Caco-2 (cell line): ENCODE data around the gene TFDP3. TPM values are rescaled to one million over a fixed set of nuclear protein-coding genes. Genes with fewer than 3 reads are reported as not detected.

Experiments used
- Bru-seq: library from RNA; stranded (reverse); fragments of 400-500 nt; gene quantifications from one replicate; lab custom pipeline; 2021; lab: Mats Ljungman, UMichigan
- BruChase-seq, 2 experiments: library from RNA; stranded (reverse); fragments of 400-500 nt; gene quantifications; one replicate each; lab custom pipeline; 2021; lab: Mats Ljungman, UMichigan
- BruUV-seq: library from RNA; stranded (reverse); fragments of 400-500 nt; replicated peaks from 2 replicates; lab custom pipeline; 2021; lab: Mats Ljungman, UMichigan
- CTCF ChIA-PET: fragments of 300-600 bp; sonication (Branson Sonifier 250); formaldehyde crosslinking; loops from one replicate; lab custom pipeline; 2022; ENCODE audit warnings: antibody characterized with exemption; lab: Charles Lee
- POLR2A ChIA-PET: fragments of 300-600 bp; sonication (Branson Sonifier 250); formaldehyde crosslinking; loops from one replicate; lab custom pipeline; 2022; ENCODE audit warnings: antibody characterized with exemption; lab: Charles Lee
- DNase-seq, 2 experiments: peaks; one replicate each; pipeline versions ENCODE4 v3.0.0 to v3.0.0-alpha.2; 2020 to 2022
- H3K27me3 ChIP-seq: replicated peaks from 2 replicates; pipeline ENCODE4 v1.6.0; 2011; ENCODE audit warnings: low read length; ENCODE audit not compliant: control insufficient read depth, insufficient read depth
- H3K36me3 ChIP-seq: 2 replicates; pipeline ENCODE4 v1.5.1; 2011; ENCODE audit warnings: low read length; ENCODE audit not compliant: control insufficient read depth, insufficient read depth
- H3K4me1 ChIP-seq: fragments of 250-450 bp; sonication (Bioruptor Pico); 2 replicates; pipeline ENCODE4 v1.5.1; 2020; ENCODE audit warnings: mild to moderate bottlenecking
- H3K4me3 ChIP-seq: 2 replicates; pipeline ENCODE4 v1.5.1; 2011; ENCODE audit warnings: low read depth, mild to moderate bottlenecking, control low read depth, low read length
- H3K9me3 ChIP-seq: fragments of 250-450 bp; sonication (Bioruptor Pico); 2 replicates; pipeline ENCODE4 v1.5.1; 2020; ENCODE audit warnings: mild to moderate bottlenecking, moderate library complexity
- H3K27ac Mint-ChIP-seq: one replicate; pipeline ENCODE4 v1.8.0; 2022; ENCODE audit warnings: mixed read lengths; ENCODE audit not compliant: unreplicated experiment
- H3K27me3 Mint-ChIP-seq: one replicate; pipeline ENCODE4 v1.8.0; 2022; ENCODE audit warnings: mixed read lengths; ENCODE audit not compliant: insufficient read depth, unreplicated experiment
- H3K36me3 Mint-ChIP-seq: one replicate; pipeline ENCODE4 v1.8.0; 2022; ENCODE audit warnings: mild to moderate bottlenecking, mixed read lengths; ENCODE audit not compliant: insufficient read depth, unreplicated experiment
- H3K4me1 Mint-ChIP-seq: one replicate; pipeline ENCODE4 v1.8.0; 2022; ENCODE audit warnings: low read depth, mixed read lengths; ENCODE audit not compliant: unreplicated experiment
- H3K4me3 Mint-ChIP-seq: one replicate; pipeline ENCODE4 v1.8.0; 2022; ENCODE audit warnings: mild to moderate bottlenecking, moderate library complexity, mixed read lengths; ENCODE audit not compliant: unreplicated experiment
- H3K9me3 Mint-ChIP-seq: one replicate; pipeline ENCODE4 v1.8.0; 2022; ENCODE audit warnings: mixed read lengths; ENCODE audit not compliant: unreplicated experiment
- intact Hi-C: fragments of 100-400 bp; cut with micrococcal nuclease; formaldehyde crosslinking; loops from one replicate; pipeline ENCODE4 v1.10.0; 2022; ENCODE audit not compliant: unreplicated experiment
- long read RNA-seq: library from polyadenylated mRNA; stranded (forward); transcript quantifications from one replicate; pipeline ENCODE4 v2.0.0, GENCODE V29; 2022
- total RNA-seq: library from RNA; stranded (reverse); gene quantifications from 2 replicates; pipeline ENCODE4 v1.2.3, GENCODE V29; 2022
- TF ChIP-seq, protein P1 (sequence below), 2 experiments: fragments of 200-600 bp in 1 of 2; IDR thresholded peaks; 1 replicate in 1 of 2; 2 replicates in 1 of 2; pipeline versions ENCODE4 v1.5.1 to v1.8.0; 2011 to 2022; ENCODE audit warnings: antibody characterized with exemption in 1 of 2, control low read depth in 1 of 2, inconsistent platforms in 1 of 2, low read depth in 1 of 2, low read length in 1 of 2, mild to moderate bottlenecking in 1 of 2, moderate library complexity in 1 of 2; ENCODE audit not compliant: insufficient read depth in 1 of 2, severe bottlenecking in 1 of 2, unreplicated experiment in 1 of 2

Gene TFDP3, protein sequence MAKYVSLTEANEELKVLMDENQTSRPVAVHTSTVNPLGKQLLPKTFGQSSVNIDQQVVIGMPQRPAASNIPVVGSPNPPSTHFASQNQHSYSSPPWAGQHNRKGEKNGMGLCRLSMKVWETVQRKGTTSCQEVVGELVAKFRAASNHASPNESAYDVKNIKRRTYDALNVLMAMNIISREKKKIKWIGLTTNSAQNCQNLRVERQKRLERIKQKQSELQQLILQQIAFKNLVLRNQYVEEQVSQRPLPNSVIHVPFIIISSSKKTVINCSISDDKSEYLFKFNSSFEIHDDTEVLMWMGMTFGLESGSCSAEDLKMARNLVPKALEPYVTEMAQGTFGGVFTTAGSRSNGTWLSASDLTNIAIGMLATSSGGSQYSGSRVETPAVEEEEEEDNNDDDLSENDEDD
- total RNA-seq: not detected in 2 replicates
- Bru-seq, nascent RNA: not detected
- not detected for BruChase-seq, experiment 1, labeled RNA remaining after a 2-hour chase
- not detected for BruChase-seq, experiment 2, labeled RNA remaining after a 6-hour chase
- long read RNA-seq: 0 reads

DNA sequence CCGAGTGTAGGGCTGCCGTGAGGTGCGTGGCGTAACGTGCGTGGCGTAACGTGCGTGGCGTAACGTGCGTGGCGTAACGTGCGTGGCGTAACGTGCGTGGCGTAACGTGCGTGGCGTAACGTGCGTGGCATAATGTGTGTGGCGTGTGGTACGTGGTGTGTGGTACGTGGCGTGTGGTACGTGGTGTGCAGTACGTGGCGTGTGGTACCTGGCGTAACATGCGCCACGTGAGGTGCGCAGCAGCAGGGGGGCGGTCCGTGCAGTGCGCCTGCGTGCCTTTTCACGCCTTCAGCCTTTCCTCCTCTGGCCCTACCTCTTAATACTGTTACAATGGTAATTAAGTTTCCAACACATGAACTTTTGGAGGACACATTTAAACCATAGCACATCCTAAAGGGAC, at the start of gene TFDP3:
Gene TFDP3, minus strand, starts transcription at position 26 of the 400 bp plus-strand sequence. CDS start 95 bp downstream, outside the sequence.
- Mint-ChIP-seq H3K4me3 (no peak within 1 kb of the TSS), H3K27me3 (peaks cover 3% of the 10 kb centered on the region), H3K36me3 (no peaks in the 10 kb centered on the region), H3K9me3 (no peaks in the 10 kb centered on the region), H3K27ac (no peak within 1 kb of the TSS), H3K4me1 (no peaks in the 10 kb centered on the region)
- Histone ChIP-seq H3K9me3 (no peaks in the 10 kb centered on the region), H3K4me1 (no peaks in the 10 kb centered on the region), H3K27me3 (no peaks in the 10 kb centered on the region), H3K36me3 (no peaks in the 10 kb centered on the region), H3K4me3 (no peak within 1 kb of the TSS)
- no peak for DNase-seq
- POLR2A ChIA-PET: no interaction called here
- CTCF ChIA-PET: no interaction called here
- intact Hi-C loops: no loop called here
- TF ChIP-seq, protein P1, sequence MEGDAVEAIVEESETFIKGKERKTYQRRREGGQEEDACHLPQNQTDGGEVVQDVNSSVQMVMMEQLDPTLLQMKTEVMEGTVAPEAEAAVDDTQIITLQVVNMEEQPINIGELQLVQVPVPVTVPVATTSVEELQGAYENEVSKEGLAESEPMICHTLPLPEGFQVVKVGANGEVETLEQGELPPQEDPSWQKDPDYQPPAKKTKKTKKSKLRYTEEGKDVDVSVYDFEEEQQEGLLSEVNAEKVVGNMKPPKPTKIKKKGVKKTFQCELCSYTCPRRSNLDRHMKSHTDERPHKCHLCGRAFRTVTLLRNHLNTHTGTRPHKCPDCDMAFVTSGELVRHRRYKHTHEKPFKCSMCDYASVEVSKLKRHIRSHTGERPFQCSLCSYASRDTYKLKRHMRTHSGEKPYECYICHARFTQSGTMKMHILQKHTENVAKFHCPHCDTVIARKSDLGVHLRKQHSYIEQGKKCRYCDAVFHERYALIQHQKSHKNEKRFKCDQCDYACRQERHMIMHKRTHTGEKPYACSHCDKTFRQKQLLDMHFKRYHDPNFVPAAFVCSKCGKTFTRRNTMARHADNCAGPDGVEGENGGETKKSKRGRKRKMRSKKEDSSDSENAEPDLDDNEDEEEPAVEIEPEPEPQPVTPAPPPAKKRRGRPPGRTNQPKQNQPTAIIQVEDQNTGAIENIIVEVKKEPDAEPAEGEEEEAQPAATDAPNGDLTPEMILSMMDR (IDR thresholded peaks at IDR 0.05; ENCODE audit: insufficient read depth in 1 of 2, low read depth in 1 of 2, low read length in 1 of 2, severe bottlenecking in 1 of 2, unreplicated experiment in 1 of 2): no peak
- no TSS peak for BruUV-seq

DNA sequence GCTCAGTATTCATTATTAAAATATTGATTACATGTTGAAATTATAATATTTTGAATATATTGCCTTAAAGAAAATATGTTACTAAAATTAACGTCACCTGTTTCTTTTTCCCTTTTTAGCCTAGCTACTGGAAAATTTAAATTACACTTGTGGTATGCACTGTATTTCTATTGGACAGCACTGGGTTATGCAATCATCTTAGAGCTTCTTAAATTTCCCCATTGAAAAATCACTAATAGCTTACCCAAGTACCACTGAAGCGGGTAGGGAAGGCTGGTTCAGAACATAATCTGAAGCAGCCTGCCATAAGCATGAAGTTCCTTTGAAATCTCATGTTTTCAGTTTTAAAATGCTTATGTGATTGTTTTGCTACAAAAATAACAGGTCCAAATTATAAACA, 49.5 kb upstream of the TFDP3 start:
- no peaks in the 10 kb centered on the region for H3K4me1 Mint-ChIP-seq
- no peaks in the 10 kb centered on the region for H3K9me3 Mint-ChIP-seq
- Histone ChIP-seq H3K4me1 (peaks cover 11% of the 10 kb centered on the region; the same call in 1 of the 2 replicates), H3K9me3 (no peaks in the 10 kb centered on the region), H3K27me3 (no peaks in the 10 kb centered on the region), H3K36me3 (no peaks in the 10 kb centered on the region), H3K4me3 (no peak overlapping the region)
- H3K27ac Mint-ChIP-seq: no peak overlapping the region
- DNase-seq: no peak
- no peaks in the 10 kb centered on the region for H3K36me3 Mint-ChIP-seq
- intact Hi-C loops: no loop called here
- no TSS peak for BruUV-seq
- no peak overlapping the region for H3K4me3 Mint-ChIP-seq
- CTCF ChIA-PET: interaction anchor here (0.6 kb wide), 1 partner anchor 636 kb away, joined by 4 read pairs; no protein-coding TSS in a partner anchor
- no peaks in the 10 kb centered on the region for H3K27me3 Mint-ChIP-seq
- TF ChIP-seq, protein P1 (IDR thresholded peaks at IDR 0.05; ENCODE audit: insufficient read depth in 1 of 2, low read depth in 1 of 2, low read length in 1 of 2, severe bottlenecking in 1 of 2, unreplicated experiment in 1 of 2): no peak
- POLR2A ChIA-PET: no interaction called here

DNA sequence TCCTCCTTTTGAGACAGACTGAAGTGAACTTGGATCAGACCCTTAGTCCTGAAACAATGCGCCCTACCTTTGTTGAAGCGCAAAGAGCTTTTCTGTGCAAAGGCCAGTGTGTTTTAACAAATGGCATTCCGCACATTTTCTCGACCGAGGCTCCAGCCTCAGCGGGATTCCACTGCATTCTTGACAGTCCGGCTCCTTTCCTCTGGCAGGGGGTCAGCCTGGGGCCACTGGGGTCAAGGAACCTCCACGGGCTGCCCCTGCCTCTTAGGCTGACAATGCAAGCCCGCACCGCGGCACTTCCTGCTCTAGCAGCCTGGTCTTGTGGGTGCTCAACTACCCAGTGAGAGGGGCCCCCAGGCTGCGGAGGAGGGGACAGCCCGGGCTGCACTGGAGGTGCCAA, 47.2 kb upstream of the TFDP3 start:
- Mint-ChIP-seq H3K27me3 (no peaks in the 10 kb centered on the region), H3K4me3 (no peak overlapping the region)
- CTCF ChIA-PET: no interaction called here

More for the DNA sequence above, 47.2 kb upstream of the TFDP3 start:
- no TSS peak for BruUV-seq
- peak; percentile 34 to 62 for DNase-seq
- intact Hi-C loops: no loop called here
- Mint-ChIP-seq H3K9me3 (no peaks in the 10 kb centered on the region), H3K36me3 (no peaks in the 10 kb centered on the region), H3K27ac (no peak overlapping the region), H3K4me1 (no peaks in the 10 kb centered on the region)
- Histone ChIP-seq H3K9me3 (no peaks in the 10 kb centered on the region), H3K4me3 (no peak overlapping the region), H3K36me3 (no peaks in the 10 kb centered on the region), H3K27me3 (no peaks in the 10 kb centered on the region), H3K4me1 (peaks cover 11% of the 10 kb centered on the region; the same call in 1 of the 2 replicates)
- POLR2A ChIA-PET: no interaction called here
- TF ChIP-seq, protein P1 (IDR thresholded peaks at IDR 0.05; ENCODE audit: insufficient read depth in 1 of 2, low read depth in 1 of 2, low read length in 1 of 2, severe bottlenecking in 1 of 2, unreplicated experiment in 1 of 2): no peak
